Coronary artery (tissue), 2 donors: Measurements from ENCODE around the gene CTIF.

Experiments used
- DNase-seq: peaks from one replicate; pipeline ENCODE4 v3.0.0-alpha.2; 2017; ENCODE audit warnings: low spot score
- H3K27ac ChIP-seq, 2 donors: fragments of 200-600 bp; sonication (generic); one replicate each; pipeline ENCODE4 v1.5.1; 2016 to 2019
- H3K4me3 ChIP-seq: fragments of 200-600 bp; sonication (generic); 2 replicates; pipeline ENCODE4 v1.5.1; 2016; ENCODE audit warnings: mild to moderate bottlenecking, moderate library complexity
- TF ChIP-seq, protein P1 (sequence below): fragments of 200-600 bp; sonication (generic); IDR thresholded peaks from one replicate; pipeline ENCODE4 v1.5.1; 2019; ENCODE audit warnings: antibody characterized with exemption

Gene CTIF

DNA sequence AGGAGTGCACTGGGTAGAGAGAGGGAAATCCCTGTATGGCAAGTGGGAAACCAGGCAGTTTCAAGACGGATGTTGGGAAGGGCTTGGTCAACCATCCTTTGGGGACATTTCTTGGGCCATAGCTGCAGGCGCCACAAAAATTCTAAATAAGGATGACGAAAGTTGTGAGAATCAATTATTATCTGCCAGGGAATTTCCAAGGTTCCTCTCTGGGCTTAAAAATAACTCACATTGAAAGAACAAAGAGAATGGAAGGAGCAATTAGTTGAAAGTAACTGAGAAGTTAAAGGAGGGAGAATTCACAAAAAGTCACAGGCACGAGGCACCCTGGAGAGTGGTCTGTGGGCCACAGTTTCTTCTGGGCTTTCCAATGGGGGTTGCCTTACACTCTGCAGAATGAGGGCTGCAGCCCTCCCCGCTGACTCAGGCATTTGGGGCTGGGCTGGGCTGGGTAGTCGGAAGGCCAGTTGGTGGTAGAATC, 216.2 kb downstream of the CTIF start:
- no peak overlapping the region for H3K4me3 ChIP-seq
- no peak for DNase-seq
- TF ChIP-seq, protein P1, sequence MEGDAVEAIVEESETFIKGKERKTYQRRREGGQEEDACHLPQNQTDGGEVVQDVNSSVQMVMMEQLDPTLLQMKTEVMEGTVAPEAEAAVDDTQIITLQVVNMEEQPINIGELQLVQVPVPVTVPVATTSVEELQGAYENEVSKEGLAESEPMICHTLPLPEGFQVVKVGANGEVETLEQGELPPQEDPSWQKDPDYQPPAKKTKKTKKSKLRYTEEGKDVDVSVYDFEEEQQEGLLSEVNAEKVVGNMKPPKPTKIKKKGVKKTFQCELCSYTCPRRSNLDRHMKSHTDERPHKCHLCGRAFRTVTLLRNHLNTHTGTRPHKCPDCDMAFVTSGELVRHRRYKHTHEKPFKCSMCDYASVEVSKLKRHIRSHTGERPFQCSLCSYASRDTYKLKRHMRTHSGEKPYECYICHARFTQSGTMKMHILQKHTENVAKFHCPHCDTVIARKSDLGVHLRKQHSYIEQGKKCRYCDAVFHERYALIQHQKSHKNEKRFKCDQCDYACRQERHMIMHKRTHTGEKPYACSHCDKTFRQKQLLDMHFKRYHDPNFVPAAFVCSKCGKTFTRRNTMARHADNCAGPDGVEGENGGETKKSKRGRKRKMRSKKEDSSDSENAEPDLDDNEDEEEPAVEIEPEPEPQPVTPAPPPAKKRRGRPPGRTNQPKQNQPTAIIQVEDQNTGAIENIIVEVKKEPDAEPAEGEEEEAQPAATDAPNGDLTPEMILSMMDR, result no peak
- no peak overlapping the region for H3K27ac ChIP-seq

DNA sequence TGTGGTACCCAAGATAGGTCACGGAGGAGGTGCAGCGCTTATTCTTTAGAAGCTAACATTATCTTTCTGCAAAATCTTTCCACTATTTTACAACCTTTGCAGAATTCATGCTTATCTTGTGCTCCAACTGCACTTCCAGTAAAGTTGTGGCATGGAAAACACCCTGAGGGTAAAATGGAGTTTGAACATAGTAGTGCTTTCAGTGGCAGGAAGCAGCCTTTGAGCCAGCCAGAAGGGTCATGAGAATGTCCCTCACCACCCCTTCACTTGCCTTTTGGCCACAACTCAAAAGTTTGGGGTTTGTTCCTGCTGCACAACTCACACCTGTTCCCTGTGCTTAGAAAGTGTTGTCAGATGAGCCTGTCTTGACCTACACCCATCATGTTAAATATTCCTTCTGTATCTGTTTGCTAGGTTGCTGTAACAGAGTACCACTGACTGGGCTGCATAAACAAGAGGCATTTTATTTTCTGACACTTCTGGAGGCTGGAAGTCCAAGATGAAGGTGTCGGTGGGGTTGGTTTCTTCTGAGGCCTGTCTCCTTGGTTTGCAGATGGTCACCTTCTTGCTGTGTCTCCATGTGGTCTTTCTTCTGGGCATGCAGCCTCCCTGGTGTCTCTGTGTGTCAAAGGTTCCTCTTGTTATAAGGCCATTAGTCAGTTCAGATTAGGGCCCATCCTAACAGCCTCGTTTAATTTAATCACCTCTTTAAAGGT, 217.8 kb downstream of the CTIF start:
- Histone ChIP-seq H3K27ac (no peak overlapping the region), H3K4me3 (no peak overlapping the region)
- no peak for DNase-seq
- TF ChIP-seq, protein P1, result no peak

DNA sequence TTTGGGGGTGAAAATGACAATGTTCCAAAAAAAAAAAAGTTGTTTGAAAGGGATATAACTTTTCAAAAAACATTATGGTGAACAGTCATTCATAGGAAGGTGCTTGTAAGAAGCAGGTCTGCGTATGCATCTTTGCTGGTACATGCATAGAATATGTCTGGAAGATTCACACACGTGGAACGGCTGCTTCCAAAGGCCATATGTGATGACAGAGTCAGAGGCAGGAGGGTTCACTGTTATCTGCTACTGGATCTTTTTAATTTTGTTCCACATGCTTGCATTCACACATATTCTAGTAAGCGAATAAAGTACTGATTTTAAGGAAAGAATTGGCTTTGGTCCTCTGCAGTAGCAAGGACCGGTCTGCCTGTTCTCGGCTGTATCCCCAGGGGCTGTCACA, 218.5 kb downstream of the CTIF start:
- Histone ChIP-seq H3K27ac (no peak overlapping the region), H3K4me3 (no peak overlapping the region)
- DNase-seq, result no peak
- TF ChIP-seq, protein P1, result no peak

- no peak for DNase-seq
- Histone ChIP-seq H3K27ac (no peak overlapping the region), H3K4me3 (no peak overlapping the region)
- TF ChIP-seq, protein P1, result no peak
Observed at GRCh38 chr18:48757906-48758305, 219.1 kb downstream of the CTIF start.

- no peak overlapping the region for H3K27ac ChIP-seq
- TF ChIP-seq, protein P1, result no peak
- no peak for DNase-seq
Observed at GRCh38 chr18:48761582-48761981, 222.8 kb downstream of the CTIF start.

DNA sequence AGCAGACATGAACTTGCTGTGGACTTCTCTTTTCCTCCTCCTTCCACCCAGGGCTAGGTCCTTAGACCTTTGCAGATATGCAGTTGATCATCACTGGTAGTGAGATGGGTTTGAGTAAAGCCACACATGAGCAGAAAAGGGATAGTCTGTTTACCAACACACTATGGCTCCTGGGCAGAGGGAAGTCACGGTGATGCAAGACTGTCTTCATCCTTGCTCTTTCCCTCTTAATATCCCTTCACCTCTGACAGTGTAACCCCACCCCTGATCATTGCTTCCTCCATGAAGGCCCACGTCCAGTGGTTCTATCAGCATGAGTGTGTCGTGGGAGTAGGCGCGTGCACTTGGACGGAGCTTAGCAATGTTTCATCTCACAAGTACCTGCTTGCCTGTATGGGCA, 223.2 kb downstream of the CTIF start:
- DNase-seq, result no peak
- Histone ChIP-seq H3K27ac (no peak overlapping the region), H3K4me3 (no peak overlapping the region)
- TF ChIP-seq, protein P1, result no peak

More at GRCh38 chr18:48761582-48761981, 222.8 kb downstream of the CTIF start:
- no peak overlapping the region for H3K4me3 ChIP-seq
